ENCODE measurements around the gene TBC1D30.

GRCh38 chr12:64889434-64890216, 65.2 kb downstream of the TBC1D30 start:
- TF ChIP-seq CTCF (IDR thresholded peaks at IDR 0.05): no peak
- no peak for TF ChIP-seq EP300 (IDR thresholded peaks at IDR 0.05)

Data from upper lobe of left lung (tissue), 4 donors.